ENCODE measurements around the gene NFAM1. TPM values are rescaled to one million over a fixed set of nuclear protein-coding genes. Genes with fewer than 3 reads are reported as not detected.

Gene NFAM1
- total RNA-seq, result 1 to 10 TPM; 1.8 to 2.5 (median 2.3) TPM
- polyA plus RNA-seq, result 1 to 10 TPM; 1.2 to 3.1 (median 2.3) TPM

GRCh38 chr22:42432020-42432596 lies at the start of gene NFAM1:
Gene NFAM1, minus strand, starts transcription at chr22:42432403. Its CDS starts 46 bp downstream, at chr22:42432357.
- peak in 1 of 4 donors; percentile 39 for TF ChIP-seq POLR2AphosphoS5 (IDR thresholded peaks at IDR 0.05)
- TF ChIP-seq EP300 (IDR thresholded peaks at IDR 0.05), result no peak
- peak in 1 of 2 donors; percentile 28 for TF ChIP-seq POLR2A (IDR thresholded peaks at IDR 0.05)
- TF ChIP-seq, protein P1, sequence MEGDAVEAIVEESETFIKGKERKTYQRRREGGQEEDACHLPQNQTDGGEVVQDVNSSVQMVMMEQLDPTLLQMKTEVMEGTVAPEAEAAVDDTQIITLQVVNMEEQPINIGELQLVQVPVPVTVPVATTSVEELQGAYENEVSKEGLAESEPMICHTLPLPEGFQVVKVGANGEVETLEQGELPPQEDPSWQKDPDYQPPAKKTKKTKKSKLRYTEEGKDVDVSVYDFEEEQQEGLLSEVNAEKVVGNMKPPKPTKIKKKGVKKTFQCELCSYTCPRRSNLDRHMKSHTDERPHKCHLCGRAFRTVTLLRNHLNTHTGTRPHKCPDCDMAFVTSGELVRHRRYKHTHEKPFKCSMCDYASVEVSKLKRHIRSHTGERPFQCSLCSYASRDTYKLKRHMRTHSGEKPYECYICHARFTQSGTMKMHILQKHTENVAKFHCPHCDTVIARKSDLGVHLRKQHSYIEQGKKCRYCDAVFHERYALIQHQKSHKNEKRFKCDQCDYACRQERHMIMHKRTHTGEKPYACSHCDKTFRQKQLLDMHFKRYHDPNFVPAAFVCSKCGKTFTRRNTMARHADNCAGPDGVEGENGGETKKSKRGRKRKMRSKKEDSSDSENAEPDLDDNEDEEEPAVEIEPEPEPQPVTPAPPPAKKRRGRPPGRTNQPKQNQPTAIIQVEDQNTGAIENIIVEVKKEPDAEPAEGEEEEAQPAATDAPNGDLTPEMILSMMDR (IDR thresholded peaks at IDR 0.05), result no peak
- peak within 1 kb of the TSS in 3 of 4 donors; percentile 46 to 55 (median 52) for H3K27ac ChIP-seq
- DNase-seq, result peak; percentile 81
- H3K4me1 ChIP-seq, result peaks cover 0 to 31% (median 25%) of the 10 kb centered on the region in 4 donors
- no peaks in the 10 kb centered on the region for H3K27me3 ChIP-seq
- WGBS, 2 donors, result 46 to 81% methylated on average over 24 of the region's 24 CpGs
- intact Hi-C loops (cut with DNase I), result no loop called here
- no peaks in the 10 kb centered on the region for H3K9me3 ChIP-seq
- peak within 1 kb of the TSS in 3 of 4 donors; percentile 18 to 32 (median 20) for H3K4me3 ChIP-seq
- H3K36me3 ChIP-seq, result no peaks in the 10 kb centered on the region

DNA sequence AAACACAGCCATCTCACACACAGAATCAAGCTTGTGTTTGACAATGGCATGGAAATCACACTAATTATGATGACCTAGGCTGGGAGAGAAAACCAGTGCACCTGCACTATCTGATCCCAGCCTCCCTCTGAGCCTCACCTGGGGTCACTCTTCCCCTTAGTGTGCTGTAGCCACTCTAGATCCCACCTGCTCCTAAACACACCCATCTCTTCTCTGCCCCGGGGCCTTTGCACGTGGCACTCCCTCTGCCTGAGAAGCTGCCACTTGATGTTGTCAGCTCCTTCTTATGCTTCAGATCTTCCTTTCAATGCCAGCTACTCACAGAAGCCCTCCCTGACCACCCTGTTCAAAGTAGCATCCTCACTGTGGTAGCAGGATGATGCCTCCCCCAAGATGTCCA lies 42.9 kb upstream of the NFAM1 start:
- DNase-seq, result peak; percentile 28
- no peak for TF ChIP-seq EP300 (IDR thresholded peaks at IDR 0.05)
- no peak for TF ChIP-seq POLR2AphosphoS5 (IDR thresholded peaks at IDR 0.05)
- TF ChIP-seq, protein P1 (IDR thresholded peaks at IDR 0.05), result no peak
- TF ChIP-seq POLR2A (IDR thresholded peaks at IDR 0.05), result no peak

GRCh38 chr22:42473484-42474193 lies 41.4 kb upstream of the NFAM1 start:
- H3K4me3 ChIP-seq, result no peak overlapping the region
- no peaks in the 10 kb centered on the region for H3K9me3 ChIP-seq
- TF ChIP-seq EP300 (IDR thresholded peaks at IDR 0.05), result no peak
- TF ChIP-seq, protein P1 (IDR thresholded peaks at IDR 0.05), result peak in 3 of 4 experiments; percentile 33 to 47 (median 39)
- no peak for DNase-seq
- H3K4me1 ChIP-seq, result no peaks in the 10 kb centered on the region
- 67 to 77% methylated on average over 5 of the region's 5 CpGs for WGBS, 2 donors
- no peaks in the 10 kb centered on the region for H3K27me3 ChIP-seq
- H3K27ac ChIP-seq, result no peak overlapping the region
- H3K36me3 ChIP-seq, result no peaks in the 10 kb centered on the region
- intact Hi-C loops (cut with DNase I), result no loop called here

More for the DNA sequence above, 42.9 kb upstream of the NFAM1 start:
- Histone ChIP-seq H3K9me3 (no peaks in the 10 kb centered on the region), H3K27ac (no peak overlapping the region), H3K4me1 (no peaks in the 10 kb centered on the region), H3K36me3 (no peaks in the 10 kb centered on the region), H3K27me3 (no peaks in the 10 kb centered on the region), H3K4me3 (no peak overlapping the region)
- intact Hi-C loops (cut with DNase I), result no loop called here
- 92 to 98% methylated on average over 2 of the region's 2 CpGs for WGBS, 2 donors

DNA sequence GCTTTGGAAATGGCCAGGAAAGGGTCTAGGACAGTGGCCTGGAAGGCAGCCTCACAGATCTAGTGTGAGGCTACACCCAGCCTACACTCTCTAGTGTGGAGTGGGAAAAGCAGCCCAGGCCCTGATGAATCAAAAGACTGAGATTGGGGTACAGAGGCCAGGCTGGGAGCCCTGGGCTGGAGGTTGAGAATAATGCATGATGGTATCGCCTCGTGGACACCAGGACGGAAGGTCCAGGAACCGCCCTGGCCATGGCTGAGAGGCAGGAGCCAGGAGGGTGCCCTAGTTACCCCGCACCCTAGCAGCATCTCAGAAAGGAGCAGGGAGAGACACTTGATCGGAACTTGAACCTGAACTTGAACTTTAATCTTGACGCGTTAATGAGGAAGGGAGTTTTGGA lies 40.5 kb upstream of the NFAM1 start:
- WGBS, 2 donors, result 84 to 92% methylated on average over 8 of the region's 8 CpGs
- intact Hi-C loops (cut with DNase I), result no loop called here
- Histone ChIP-seq H3K27ac (no peak overlapping the region), H3K27me3 (no peaks in the 10 kb centered on the region), H3K4me1 (no peaks in the 10 kb centered on the region), H3K4me3 (no peak overlapping the region), H3K36me3 (no peaks in the 10 kb centered on the region), H3K9me3 (no peaks in the 10 kb centered on the region)
- peak; percentile 38 for DNase-seq
- TF ChIP-seq POLR2AphosphoS5 (IDR thresholded peaks at IDR 0.05), result no peak
- no peak for TF ChIP-seq POLR2A (IDR thresholded peaks at IDR 0.05)
- TF ChIP-seq, protein P1 (IDR thresholded peaks at IDR 0.05), result no peak
- no peak for TF ChIP-seq EP300 (IDR thresholded peaks at IDR 0.05)

All from sigmoid colon (tissue), 7 donors.